ENCODE measurements around the gene STARD7.
A peak's percentile ranks its signal among the peaks of the same experiment; 100 is the strongest.

The STARD7 gene

DNA sequence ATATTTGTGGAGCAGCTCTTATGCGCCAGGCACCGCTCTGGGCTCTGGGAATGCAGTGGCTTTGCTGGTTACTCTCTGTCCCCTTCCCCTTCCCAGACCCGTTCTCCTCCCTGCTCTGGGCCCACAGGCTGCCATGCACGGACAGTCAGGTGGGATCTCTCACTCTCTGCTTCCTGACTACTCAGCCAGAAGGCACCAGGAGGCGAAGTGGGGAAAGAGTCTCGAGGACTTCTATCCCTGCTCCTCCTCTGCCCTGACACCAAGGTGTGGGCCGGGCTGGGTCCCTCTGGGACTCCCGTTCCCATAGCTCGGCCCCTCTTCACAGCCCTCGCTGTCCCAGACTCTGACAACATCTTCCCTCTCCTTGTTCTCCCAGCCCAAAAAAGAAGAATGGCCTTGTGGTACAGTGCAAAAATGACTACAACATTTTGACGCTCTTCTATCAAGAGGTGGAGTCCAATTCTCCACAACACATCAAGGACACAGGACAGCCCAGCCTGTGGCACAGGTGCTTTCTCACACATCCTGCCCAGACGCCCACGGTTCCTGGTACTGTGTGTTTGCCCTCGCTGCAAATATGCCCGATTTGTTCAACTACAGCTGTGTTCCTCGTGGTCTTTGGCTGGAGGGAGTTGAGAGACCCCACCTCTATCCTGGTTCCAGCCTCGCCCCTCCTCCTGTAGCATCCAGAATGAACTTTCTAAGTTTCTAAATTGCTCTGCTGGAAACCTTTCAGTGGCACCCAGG lies 49.4 kb downstream of the STARD7 start:
- peak; percentile 79 for DNase-seq

DNA sequence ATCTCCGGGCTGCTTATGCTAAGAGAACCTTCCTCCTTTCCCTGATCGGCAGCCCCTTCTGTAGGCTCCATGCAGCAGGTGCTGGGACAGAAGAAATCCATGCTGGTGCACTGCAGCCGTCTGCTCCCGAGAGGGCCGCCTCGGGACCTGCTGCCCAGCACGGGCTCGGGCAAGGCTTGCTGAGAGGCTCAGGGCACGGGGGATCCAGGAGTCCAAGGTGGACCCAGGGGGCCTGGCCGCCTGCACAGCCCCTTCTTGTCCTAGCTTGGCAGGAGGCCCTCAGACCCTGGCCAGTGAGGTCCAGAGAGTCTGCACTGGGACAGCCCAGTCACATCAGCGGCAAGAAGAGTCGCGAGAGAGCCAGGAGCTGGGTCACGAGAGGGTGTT lies 50.1 kb downstream of the STARD7 start:
- no peak for DNase-seq

DNA sequence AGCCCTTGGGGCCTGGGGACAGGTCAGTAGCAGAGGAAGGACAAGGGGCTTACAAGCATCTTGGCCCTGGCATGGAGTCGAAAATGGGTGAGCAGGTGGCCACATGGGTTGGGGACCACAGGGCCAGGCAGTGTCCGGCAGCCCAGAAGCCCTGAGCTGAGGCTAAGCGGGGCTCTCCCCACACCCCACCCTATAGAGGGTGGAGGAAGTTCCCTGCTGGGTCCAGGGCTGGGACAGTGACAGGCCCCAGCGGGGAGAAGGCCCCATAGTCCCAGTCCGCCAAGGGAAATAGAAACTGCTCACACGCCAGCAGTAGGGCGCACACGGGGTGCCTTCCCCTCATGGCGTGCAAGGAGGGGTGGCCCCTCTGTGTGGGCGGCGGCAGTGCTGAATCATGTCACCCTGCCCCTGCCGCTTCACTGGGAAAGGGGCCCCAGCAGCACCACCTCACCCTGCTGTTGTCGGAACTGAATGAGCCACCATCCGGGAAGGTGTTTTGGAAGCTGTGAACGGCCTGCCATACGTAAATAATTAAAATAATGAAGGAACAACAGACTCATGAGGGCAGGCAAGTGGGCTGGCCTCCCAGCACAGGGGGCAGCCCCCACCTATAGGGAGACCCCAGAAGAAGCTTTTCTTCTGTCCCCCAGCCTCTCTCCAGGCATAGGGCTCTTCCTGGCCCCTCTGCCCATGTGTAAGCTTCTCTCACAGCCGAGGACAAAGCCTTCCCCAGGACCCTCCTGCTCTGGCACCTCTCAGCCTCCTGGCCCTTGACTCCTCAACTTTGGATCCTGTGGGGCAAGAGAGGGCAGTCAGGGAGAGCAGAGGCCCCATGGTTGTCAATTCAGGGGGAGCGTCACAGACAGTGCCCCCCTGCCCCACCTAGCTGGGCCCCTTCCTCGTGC lies 50.7 kb downstream of the STARD7 start:
- DNase-seq: peak; percentile 97

DNA sequence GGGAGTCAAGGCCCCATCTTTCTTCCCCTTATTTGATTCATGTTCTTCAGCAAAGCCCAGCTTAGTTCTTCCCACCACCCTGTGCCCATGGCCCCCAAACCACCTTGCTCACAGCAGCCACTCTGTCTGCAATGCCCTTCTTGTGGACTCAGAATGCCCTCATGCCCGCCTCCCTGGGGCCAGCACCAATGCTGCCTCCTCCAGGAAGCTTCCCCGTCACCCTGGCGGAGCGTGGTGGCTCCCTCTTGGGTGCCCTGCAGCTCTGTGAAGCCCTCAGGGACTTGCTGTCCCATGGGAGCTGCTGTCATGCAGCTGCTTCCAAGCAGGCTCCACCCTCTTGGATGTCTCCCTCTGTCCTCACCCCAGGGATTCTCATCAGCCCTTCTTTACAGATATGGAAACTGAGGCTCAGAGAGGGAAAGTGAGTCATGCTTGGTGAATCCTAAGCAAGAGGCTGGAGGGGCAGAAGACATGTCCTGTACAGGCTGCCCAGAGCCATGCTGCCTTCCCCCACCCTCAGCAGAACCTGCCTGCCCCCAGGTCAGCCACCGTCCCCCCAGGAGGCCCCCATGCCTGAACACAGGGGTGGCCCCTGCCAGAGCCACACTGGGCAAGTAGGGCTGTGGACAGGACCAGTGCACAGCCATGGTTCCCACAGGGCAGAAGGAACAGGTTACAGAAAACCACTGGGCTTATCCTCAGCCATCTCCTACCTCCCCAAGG lies 51.5 kb downstream of the STARD7 start:
- DNase-seq: peak; percentile 60

DNA sequence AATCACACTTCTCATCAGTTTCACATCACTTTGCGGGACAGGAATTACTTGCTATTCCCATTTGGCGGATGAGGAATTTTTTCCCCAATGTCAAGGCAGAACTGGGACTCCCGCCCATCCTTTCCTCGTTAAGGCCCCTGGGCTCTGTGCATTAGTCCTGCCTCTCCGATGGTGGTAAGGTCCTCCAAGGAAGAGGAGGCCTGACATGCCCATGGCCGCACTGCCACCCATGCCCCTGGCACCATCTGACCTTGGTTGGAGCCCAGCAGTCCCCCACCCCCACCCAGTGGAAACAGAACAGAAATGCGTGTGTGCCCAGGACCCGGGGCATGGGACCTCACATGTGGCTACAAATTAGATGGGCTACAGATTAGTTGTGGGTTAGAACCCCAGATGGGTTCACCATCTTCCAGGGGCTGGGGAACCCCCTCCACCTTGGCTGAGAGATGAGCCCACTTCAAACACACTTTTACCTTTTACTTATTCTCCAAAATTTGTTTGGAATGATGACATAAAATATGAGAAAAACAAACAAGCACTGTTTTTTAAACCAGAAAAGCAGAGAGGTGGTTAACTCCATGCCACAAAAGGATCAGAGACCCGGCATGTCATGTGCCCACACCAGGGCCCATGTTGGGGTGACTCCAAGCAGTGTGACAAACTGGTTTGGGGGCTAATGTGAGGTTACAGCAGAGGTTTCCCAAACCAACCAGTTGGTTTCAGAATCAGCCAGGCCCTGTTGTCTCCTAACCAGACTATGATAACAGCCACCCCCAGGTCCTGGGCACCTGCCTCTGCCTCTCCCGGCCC lies 52.4 kb downstream of the STARD7 start:
- DNase-seq: peak; percentile 80

DNA sequence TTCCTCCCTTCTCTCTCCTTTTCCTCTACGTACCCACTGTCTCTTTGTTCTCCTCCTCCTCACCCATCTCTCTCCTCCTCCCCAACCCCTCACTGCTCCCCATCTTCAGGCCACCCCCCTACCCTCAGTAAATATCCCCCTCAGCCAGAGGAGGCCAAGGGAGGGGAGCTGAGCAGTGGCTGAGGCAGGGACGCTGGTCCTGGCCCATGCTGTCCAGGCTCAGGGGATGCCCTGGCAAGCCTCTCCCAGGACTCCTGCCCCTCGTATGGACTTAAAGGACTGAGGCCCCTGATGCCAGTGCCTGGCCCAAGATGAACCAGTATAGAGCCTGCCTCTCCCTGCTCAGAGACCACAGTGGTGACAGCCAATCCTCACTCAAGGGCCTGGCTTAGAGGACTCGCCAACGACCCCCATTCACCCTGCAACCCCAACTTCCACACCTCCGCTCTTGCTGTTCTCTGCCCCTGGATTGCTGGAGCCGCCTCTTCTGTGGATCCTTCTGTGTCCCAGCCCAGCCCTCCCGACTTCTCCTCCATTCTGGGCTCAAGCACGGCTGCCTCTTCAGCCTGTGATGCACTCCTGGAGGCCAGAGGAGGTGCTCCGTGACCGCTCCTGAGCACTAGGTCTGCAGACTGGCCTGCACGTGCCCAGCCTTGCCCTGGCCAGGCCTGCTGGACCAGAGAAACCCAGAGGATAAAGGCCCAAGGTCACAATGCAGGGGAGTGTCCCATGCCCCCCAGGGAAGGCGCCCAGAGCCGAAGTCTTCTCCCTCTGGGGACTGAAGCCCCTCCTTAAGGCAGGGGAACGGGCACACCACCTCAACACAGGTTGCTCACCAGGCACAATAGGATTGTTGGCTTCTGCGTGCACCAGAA lies 53.9 kb downstream of the STARD7 start:
- DNase-seq: no peak

DNA sequence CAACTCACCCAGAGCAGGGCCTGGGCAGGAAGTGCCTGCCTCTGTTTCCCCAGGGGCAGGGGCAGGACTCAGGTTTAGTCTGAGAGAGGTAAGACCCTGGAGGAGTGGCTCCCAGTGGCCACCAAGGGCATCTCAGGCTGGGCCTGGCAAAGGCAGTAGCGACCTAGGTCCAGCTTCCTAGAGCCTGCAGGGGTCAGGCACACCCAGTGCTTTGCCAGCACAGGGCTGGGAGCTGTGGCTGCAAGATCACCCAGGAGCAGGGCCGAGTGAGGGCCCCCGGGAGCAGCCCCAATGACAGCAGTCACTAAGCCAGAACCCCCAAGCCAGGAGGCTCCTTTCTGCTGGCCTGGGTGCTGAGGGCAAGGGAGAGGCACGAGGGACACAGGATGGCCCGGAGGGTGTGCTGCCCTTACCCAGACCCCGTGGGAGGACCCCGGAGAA lies 54.6 kb downstream of the STARD7 start:
- DNase-seq: no peak

DNA sequence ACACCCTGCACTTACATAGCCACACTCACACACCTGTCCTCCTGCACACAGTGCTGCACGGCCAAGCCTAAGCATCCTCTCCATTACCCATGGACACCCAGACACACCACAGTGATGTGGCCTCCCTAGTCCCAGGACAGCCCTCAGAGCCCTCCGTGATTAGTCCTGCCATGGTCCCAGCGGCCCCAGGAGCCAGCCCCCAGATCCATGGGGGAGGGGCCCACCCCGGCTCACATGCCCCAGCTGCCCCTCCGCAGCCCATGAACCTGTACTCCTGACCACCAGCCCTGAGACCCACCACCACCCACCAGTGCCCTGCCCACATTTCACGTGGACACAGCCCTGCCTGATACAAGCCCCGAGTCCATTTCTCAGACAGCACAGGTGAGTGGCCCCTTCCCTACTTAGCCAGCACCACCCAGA lies 55.3 kb downstream of the STARD7 start:
- DNase-seq: no peak

DNA sequence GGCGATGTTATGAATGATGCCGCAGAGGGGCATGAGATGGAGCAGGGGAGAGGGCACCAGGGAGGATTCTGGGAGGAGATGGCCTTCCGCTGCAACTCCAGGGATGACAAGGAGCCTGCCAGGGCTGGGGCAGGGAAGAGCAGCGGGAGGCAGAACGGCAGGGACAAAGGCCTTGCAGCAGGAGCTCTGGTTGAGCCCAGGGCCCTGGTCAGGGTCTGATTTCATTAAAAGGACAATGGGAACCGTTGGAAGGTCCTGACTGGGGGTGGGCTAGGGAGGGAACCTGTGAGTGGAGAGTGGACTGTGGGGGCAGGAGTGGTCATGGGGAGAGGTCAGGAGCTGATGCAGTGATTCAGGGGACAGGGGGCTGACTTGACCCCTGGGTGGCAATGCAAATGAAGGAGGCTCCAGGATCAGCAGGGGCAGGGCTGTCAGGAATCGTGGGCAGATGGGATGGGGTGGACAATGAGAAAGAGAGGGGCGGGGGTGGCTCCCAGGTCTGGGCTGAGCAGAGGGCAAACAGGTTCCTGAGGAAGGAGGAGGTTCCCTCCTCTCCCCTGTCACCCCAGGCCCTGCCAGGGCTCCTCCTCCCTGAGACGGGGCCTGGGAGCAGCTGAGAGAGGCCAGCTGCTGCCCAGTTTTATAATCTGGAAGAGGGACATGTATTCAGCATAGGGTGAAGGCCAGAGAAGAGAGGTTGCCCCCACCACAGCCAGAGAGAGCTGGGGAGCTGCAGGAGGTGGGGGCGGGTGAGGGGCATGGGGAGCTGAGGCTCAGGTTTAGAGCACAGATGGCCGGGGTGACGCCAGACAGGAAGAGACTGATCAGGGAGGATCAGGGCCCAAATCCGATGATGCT lies 56.1 kb downstream of the STARD7 start:
- DNase-seq: no peak

DNA sequence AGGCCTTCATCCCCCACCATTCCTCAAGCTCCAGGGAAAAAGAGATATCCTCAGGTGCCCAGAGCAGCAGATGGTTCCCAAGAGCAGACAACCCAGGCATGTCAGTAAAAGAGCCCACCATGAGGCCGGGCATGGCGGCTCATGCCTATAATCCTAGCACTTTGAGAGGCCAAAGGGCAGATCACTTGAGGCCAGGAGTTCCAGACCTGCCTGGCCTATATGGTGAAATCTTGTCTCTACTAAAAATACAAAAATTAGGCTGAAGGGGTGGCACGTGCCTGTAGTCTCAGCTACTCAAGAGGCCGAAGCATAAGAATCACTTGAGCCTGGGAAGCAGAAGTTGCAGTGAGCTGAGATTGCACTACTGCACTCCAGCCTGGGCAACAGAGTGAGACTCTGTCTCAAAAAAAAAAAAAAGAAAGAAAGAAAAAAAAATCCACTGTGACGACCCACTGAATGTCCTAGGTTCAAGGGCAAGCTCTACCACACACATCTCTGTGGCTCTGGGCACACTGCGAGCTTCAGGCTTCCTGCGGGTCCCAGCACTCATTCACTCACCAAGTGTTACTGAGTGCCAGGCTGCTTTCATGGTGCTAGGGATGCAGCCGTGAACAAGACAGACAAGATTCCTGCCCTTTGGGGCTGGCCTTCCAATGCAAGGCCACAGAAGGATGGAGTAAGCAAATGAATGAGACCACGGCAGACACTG lies 56.9 kb downstream of the STARD7 start:
- DNase-seq: no peak

DNA sequence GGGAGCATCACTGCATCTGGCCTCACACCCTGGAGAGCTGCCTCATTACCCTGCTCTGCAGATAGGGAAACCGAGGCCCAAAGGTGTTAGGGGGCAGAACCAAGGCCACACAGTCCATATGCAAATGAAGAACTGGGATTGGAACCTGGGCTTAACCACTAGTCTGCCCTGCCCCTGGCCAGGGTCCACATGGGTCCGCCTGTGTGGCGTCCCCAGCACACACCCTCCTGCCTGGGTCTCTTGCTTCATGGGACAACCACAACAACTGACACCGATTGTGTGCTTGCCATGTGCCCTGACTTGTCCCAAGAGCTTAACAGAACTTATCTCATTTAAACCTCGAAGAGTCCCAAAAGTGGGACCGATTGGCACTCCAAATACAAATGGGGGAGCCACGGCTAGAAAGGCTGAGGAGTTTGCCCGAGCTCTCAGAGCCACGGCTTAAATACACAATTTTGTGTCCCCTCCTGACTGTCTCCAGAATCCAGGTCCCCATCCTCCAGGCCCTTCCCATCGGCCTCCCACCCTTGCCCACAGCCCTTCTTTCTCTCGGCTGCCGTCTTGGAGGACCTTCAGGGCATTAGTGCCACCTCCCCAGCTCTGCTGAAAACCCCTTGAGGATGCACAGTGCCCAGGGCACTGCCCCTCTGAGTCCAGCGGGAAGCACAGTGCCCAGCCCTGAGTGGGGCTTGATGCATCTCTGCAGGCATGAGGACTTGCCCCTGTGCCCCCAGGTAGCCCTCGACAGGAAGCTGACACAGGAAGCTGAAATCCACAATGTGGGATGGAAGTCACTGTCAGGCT lies 57.6 kb downstream of the STARD7 start:
- peak; percentile 24 for DNase-seq

DNA sequence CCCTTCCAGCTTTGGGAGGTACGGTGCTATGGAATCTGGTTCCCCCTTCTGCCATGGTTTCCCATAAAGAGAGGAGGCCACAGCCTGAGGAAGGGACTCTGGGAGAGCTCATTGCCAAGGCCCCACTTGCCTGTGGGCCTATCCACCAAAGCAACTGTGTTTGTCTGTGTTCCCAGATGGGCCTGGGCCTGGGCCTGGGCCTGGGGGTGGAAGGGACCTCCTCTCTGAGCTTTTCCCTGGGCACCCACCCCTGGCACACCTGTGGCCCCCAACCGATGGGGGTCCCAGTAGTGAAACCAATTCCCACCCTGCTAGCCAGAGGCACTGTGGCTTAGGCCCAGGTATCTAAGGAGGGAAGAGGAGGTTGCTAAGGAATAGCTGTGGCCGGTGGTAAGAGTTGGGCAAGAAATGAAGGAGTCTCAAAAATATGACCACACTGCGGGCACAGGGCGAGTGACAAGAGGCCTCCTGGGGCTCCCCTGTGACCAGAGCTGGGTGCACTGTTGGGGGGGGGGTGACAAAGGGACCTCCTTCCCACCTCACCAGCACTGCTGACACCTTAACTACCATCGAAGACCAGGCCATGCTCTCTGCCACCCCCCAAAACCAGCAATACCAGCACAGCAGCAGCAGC lies 58.5 kb downstream of the STARD7 start:
- peak; percentile 24 for DNase-seq

DNA sequence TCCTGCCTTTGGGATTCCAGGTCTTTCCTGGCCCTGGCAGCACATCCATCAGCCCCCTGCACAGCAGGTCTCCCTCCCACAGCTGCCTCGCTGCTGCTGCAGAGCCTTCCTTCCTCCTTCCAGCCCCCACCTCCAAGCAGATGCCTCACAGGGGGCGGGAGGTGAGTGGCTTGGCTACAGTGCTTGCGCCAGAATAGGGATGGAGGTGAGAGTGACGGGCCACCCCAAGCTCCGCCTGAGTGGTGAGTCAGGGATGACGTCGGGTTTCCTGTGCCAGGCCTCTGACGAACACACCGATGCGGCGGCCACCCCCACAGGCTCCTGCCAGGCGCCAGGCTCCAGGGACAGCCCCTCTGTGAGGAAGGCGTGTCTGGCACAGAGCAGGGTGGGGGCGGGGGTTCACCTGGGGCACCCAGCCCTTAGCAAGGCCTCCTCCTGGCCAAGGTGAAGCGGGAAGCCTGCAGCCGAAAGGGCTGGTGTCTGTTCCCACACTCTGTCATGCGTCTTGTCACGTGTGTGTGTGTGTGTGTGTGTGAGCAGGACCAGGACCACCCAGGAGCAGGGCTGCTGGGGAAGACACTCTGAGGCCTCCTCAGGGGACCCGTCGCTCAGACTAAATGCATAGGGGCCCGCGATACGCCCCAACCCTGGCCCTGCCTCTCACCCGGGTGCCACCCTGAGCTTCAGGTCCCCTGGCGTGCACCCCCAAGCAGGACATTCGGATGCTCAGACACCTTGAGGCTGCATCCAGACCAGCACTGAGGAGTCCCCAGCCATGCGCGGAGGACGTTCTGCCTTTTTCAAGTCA lies 60.0 kb downstream of the STARD7 start:
- peak; percentile 98 for DNase-seq

DNA sequence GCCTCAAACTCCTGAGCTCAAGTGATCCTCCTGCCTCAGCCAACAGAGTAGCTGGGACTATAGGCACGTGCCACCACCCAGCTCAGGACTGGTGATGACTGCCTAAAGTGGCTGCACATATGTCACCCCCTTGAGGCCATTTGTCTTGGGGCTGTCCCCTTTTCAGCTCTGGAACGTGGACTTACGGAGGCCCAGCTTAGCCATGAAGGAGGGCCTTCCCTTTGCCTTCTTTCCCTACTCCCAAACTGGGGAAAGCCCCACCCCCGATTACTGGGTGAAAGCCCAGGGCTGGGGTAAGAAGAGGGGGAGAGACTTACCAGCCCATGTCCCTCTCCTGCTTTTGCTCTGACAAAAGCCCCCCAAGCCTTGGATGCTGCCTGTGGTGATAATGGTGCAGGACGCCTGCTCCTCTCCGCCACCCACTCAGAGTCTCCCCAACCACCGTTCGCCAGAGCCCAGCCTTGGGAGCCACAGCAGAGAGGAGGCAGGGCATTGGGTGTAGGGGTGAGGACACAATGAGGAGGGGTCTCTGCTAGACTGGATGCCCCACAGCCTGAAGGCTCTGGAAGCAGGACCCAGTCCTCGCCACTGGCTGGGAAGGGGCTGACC lies 60.9 kb downstream of the STARD7 start:
- DNase-seq: peak; percentile 67

DNA sequence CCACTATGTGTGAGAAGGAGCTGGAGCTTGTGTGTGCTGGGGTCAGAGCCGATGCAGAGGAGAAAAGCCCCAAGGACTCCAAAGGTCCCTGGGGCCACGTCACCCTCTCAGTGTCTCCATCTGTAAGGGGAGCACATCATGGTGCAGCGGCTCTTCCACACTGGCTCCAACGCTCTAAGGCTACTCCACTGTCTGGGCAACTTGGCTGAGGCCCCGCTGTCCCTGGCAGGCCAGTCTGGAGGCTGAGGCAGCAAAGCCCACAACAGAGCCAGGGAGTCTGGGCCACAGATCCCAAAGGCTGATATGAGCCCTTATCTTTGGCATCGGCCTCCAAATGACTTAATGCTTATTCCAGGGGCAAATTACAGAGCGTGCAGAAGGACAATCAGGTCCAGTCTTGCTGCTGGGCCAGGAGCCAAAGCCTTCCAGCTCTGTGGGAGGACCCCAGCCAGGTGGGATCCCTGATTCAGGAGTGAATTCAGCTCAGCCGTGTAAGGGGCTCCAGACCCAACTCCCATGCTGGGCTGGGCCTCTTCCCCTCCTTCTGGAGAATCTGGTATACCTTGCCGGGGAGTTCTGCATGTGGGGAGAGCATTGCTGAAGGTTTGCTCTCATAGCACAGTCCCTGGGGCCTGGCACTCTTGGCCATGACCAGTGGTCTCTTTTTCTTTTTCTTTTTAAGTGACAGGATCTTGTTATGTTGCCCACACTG lies 61.6 kb downstream of the STARD7 start:
- DNase-seq: peak; percentile 59

DNA sequence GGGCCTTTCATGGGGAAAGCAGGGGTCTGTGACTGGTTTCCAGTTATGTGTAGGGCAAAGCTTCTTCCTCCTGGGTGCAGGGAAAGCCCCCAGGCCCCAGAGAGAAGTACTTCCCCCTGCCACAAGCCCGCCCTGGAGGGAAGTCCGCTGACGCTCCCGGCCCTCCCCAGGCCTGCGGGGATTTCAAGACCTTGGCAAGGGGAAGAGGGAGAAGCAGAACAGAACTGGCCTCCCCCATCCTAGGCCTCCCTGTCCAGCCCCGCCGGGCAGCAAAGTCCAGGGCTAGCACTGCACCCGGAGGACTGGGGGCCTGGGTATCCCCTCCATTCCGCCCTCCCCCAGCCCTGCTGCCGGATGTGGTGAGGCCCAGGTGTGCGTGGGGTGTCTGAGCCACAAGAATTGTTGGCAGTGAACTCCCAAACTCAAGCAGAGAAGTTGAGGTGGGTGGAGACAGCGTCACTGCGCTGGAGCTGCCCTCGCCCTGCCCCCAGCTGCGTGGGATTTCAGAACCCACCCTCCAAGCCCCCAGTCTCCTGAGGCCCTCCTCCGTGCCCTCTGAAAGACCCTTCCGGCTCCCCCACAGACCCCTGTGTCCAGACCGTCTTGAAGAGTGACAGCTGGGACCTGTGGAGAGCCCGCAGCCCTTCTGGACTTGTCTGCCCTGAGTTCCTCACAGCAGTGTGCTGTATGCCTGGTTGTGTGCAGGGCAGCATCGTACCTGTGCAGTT lies 62.3 kb downstream of the STARD7 start:
- DNase-seq: peak; percentile 94
